ENCODE data around the gene DMC1. TPM values are rescaled to one million over a fixed set of nuclear protein-coding genes. Genes with fewer than 3 reads are reported as not detected.
"Not testable (repeated sequence)": the region's sequence is repeated elsewhere in the genome, so short reads cannot be mapped to it uniquely, and the experiment has no call there.

DMC1 gene
- polyA plus RNA-seq (ENCODE audit: insufficient read length in 10 of 10) = 1 to 10 TPM; 3.5 to 9.7 (median 5.4) TPM
- long read RNA-seq, donor 1 = 0 reads
- long read RNA-seq, donor 2, partial matches to known transcripts = 0 of 3 reads
- long read RNA-seq, donor 2, other reads (novel, unspliced or antisense) = 0 of 3 reads
- long read RNA-seq, donor 3 = 0 reads
- long read RNA-seq, donor 4 = 0 reads
- long read RNA-seq, donor 5, partial matches to known transcripts = 0 of 1 reads
- long read RNA-seq, donor 5, other reads (novel, unspliced or antisense) = 0 of 1 reads
- long read RNA-seq, donor 6 = 0 reads
- long read RNA-seq, donor 7 = 0 reads
- long read RNA-seq, donor 8 = 0 reads
- long read RNA-seq, donor 9 = 0 reads

GRCh38 chr22:38569972-38570778 is at the start of gene DMC1:
DMC1 (minus strand) TSS chr22:38570183; CDS start chr22:38568256, 1,927 bp downstream.
- DNase-seq = peak; percentile 90 to 94 (median 93)

DNA sequence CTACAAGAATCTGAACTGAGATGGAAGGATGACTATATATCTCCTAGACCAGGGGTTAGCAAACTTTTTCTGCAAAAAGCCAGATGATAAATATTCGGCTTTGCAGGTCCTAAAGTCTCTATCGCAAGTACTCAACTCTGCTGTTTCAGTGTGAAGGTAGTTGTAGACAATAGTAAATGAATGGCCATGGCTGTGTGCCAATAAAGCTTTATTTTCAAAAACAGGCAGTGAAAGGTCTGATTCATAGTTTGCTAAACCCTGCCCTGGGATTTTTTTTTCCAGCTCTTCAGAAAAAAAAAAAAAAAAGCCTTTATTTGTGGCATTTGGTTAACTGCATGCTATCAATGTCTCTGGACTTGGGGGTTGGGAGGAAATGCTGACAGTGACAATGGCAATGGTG is 48.7 kb upstream of the DMC1 start:
- no peak for DNase-seq

GRCh38 chr22:38618258-38618657 is 48.3 kb upstream of the DMC1 start:
- no peak for DNase-seq

GRCh38 chr22:38615064-38615405 is 45.1 kb upstream of the DMC1 start:
- DNase-seq = not testable (repeated sequence)

DNA sequence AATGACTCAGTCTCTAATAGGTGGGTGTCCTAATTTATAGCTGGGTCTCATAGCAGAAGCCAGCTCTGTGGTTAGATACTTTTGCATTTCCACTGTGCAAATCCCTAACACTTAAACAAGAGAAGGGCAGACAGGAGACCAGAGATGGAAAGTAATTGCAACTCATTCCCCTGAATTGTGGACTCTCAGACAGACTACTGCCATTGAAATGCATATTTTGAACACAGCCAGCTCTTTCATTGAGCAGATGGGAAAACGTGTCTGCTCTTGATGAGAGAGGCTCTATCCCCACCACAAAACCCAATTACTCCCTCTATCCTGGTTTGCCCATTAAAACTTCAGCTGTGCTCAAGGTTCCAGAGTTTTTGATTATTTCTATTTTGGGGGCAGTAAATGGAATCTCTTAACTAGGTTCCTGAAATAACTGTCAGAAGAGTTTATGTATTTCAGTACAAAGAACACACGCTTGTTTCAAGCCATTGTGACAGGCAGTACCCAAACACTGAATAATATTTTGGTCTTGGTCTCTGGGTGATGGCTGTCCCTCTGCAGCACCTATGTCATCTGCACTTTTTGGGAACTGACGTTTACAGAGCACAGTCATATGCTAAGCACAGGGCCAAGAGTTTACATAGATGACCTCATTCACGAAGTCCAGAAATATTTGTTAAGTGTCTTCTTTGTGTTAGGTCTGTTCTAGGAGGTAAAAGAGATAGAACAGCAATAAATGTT is 44.5 kb upstream of the DMC1 start:
- DNase-seq = no peak

- no peak for DNase-seq
Observed at GRCh38 chr22:38613588-38613987, 43.6 kb upstream of the DMC1 start.

GRCh38 chr22:38612217-38613006 is 42.4 kb upstream of the DMC1 start:
- DNase-seq = no peak

GRCh38 chr22:38611559-38611958 is 41.6 kb upstream of the DMC1 start:
- DNase-seq = no peak

DNA sequence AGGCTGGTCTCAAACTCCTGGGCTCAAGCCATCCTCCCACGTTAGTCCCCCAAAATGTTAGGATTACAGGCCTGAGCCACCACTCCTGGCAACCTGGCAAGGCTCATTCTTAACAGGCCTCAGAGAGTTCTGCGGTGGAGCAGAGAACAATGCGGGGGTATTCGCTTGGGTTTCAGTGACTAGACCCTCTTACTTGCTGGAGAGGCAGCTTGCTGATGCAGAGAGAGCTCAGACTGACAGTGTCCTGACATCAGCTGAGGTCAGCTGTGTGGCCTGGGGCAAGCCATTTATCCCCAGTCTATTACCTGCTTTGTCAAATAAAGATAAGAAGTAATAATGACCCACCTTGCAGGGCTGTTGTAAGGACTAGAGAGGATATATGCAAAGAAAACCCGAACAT is 40.3 kb upstream of the DMC1 start:
- DNase-seq = no peak

GRCh38 chr22:38608992-38609750 is 39.2 kb upstream of the DMC1 start:
- DNase-seq = no peak

GRCh38 chr22:38607680-38608079 is 37.7 kb upstream of the DMC1 start:
- no peak for DNase-seq

DNA sequence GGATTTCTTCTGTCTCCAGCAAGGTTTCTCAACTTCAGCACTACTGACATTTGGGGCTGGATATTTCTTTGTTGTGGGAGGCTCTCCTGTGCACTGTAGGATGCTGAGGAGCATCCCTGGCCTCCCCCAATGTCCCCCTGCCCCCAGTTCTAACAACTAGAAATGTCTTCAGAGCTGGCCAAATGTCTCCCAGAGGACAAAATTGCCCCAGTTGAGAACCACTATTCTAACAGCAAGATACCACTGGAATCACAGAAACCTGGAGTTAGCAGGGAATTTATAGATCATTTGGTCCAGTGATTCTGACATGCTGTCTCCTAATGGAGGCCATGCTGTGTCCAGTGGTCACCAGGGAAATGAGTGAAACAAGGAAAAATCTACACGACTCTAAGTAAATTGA is 32.2 kb upstream of the DMC1 start:
- DNase-seq = no peak

DNA sequence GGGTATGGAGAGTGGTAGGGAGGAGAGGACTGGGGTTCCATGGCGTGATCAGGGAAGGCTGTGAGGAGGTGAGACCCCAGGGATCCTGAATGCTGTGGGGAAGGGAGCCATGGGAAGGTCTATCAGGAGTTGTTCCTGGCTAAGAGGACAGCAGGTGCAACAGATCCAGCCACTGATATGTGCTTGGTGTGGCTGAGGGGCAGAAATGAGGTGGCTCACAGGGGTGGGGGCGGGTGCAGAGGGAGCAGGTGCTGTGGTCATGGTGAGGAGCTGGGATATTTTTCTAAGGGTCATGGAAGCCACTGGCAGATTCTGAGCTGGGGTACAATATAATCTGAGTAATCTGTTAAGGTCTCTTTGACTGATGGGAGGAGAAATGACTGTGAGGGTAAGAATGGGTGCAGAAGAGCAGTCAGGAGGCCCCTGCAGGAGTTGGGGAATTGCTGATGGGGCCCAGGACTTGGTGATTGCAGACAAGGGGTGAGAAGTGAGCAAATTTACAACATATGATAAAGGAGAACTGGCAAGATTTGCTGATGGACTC is 31.3 kb upstream of the DMC1 start:
- DNase-seq = no peak

- DNase-seq = no peak
Observed at GRCh38 chr22:38599466-38599865, 29.5 kb upstream of the DMC1 start.

GRCh38 chr22:38582923-38583322 is 12.9 kb upstream of the DMC1 start:
- DNase-seq = not testable (repeated sequence)

DNA sequence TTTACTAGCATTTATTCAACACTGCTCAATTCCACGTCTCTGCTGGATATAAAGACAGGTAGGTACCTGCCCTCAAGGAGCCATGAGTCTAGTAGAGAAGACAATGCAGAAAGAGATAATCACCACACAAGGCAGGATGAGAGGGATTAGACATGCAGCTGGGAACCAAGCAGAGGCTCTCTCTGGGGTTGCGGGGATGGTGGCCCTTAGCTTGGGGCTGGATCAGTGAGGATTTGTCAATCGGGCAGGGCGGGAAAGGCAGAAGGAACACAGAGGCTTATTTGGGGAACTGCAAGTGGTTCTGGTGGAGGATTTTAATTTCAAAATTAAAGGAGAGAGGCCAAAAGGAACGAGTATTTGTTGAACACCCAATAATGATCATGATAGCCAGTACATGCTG is 8.5 kb upstream of the DMC1 start:
- DNase-seq = no peak

DNA sequence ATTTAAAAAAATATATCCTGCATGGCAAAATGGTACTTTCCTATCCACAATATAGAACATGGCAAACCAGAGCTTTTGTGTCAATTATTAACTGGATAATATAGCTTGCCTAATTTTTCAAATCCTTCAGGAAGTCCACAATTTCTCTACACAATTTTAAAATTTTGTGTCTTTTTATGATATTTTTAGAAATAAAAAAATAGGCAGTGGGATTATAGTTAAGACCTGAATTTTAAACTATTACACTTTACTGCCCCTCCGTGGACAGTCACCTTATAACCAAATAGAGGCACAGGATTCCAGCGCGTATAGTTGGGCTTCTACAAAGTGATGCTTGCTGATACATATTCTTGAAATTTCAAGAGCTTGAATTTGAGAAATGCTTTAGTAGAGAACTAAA is 2.1 kb upstream of the DMC1 start:
- DNase-seq = peak; percentile 38 to 78 (median 61)

GRCh38 chr22:38570779-38571364 is 889 bp upstream of the DMC1 start:
- DNase-seq = peak in 1 of 3 donors; percentile 31

- peak in 2 of 3 donors; percentile 15 to 66 for DNase-seq
Observed at GRCh38 chr22:38569181-38569971, 607 bp downstream of the DMC1 start.
